ENCODE measurements around the gene ADAMTSL5.

ADAMTSL5 gene

DNA sequence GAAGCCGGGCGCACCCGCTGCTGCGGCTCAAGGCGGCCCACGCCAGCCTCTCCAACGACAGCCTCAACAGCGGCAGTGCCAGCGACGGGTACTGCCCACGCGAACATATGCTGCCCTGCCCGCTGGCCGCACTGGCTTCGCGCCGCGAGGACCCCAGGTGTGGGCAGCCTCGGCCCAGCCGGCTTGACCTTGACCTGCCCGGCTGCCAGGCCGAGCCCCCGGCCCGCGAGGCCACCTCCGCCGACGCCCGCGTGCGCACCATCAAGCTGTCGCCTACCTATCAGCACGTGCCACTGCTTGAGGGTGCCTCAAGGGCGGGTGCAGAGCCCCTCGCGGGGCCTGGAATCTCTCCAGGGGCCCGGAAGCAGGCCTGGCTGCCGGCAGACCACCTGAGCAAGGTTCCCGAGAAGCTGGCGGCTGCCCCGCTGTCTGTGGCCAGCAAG lies 46.8 kb downstream of the ADAMTSL5 start:
- DNase-seq, result no peak

DNA sequence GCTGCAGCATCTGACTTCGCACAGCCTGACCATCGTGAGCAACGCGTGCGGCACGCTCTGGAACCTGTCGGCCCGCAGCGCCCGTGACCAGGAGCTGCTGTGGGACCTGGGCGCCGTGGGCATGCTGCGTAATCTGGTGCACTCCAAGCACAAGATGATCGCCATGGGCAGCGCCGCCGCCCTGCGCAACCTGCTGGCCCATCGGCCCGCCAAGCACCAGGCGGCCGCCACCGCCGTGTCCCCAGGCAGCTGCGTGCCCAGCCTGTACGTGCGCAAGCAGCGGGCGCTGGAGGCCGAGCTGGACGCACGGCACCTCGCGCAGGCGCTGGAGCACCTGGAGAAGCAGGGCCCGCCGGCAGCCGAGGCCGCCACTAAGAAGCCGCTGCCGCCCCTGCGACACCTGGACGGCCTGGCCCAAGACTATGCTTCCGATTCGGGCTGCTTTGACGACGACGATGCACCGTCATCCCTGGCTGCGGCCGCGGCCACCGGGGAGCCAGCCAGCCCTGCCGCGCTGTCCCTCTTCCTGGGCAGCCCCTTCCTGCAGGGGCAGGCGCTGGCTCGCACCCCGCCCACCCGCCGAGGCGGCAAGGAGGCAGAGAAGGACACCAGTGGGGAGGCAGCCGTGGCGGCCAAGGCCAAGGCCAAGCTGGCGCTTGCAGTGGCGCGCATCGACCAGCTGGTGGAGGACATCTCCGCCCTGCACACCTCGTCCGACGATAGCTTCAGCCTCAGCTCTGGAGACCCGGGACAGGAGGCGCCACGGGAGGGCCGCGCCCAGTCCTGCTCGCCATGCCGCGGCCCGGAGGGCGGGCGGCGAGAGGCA lies 47.4 kb downstream of the ADAMTSL5 start:
- DNase-seq, result peak; percentile 25 to 41

DNA sequence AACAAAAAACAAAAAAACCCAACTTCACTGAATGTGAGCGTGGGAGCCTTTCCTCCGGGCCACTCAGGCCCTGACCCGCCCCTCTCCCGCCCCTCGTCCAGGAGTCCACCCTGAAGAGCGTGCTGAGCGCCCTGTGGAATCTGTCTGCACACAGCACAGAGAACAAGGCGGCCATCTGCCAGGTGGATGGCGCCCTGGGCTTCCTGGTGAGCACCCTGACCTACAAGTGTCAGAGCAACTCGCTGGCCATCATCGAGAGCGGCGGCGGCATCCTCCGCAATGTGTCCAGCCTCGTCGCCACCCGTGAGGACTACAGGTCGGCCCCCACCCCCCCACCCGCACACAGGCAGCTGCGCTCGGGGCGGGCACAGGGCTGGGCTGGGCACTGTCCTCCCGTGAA lies 51.0 kb downstream of the ADAMTSL5 start:
- DNase-seq, result no peak

DNA sequence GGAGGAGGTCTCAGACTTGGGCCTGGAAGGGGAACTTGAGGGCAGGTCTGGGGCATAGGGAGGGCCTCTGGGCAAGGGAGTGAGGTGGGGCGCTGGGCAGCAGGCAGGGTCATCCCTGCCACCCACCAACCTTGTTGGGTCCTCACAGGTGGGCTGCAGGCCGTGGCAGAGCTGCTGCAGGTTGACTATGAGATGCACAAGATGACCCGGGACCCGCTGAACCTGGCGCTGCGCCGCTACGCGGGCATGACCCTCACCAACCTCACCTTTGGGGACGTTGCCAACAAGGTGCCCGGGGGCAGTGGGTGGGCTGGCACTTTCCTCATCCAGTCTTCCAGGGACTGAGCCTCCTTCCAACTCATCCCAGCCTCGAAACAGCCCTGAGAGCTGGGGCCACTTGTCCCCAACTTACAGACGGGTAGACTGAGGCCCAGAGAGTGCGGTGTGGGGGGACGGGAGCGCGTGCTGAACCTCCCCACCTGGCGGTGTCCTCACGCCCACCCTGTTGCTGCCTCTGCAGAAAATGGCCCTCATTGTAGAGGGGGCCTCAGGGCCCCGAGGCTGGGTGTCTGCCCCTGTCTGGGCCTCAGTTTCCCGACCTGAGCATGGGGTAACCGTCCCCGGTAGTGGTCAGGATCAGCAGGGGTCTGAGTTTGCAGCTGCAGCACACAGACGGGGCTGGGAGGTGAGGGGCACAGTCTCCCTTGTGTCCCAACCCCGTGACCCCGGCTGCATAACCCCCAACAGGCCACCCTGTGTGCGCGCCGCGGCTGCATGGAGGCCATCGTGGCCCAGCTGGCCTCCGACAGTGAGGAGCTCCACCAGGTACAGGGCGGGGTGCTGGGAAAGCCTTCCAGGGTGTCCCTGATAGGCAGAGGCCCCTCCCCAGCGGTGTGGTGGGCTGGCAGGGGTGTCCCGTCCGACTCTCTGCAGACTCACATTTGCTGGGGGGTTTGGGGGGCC lies 52.5 kb downstream of the ADAMTSL5 start:
- no peak for DNase-seq

DNA sequence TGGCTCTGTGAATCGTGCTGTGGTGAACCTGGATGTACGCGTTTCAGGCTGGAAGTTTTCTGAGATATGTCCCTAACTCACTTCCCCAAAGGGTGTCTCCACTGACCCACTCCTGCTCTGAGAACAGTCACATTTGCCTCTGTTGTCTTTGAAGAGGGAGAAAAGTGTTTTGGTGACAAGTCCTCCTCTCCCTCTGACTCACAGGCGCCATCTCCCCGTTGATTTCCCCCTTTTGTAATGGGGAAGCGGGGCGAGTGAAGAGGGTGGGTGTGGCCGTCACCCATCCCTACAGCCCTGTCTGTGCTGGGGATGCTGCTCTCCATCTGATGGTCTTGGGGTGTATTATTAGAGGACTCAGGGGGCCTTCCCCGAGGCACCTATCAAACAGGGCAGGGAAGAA lies 53.3 kb downstream of the ADAMTSL5 start:
- peak; percentile 76 to 80 for DNase-seq

DNA sequence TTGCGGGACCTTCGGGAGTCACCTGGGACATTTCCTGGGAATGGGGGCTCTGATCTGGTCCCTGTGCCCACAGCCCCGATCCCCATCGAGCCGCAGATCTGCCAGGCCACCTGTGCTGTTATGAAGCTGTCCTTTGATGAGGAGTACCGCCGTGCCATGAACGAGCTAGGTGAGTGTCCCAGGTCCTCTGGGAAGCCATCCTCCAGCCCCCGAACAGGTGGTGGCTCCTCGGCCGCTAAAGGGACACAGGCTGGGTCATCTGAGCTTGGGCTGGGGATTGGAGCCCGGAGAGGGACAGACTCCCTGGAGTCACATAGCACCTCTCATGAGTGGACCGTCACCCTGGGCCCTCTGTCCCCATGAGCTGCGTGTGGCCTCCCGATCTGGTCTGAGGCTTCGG lies 54.9 kb downstream of the ADAMTSL5 start:
- DNase-seq, result no peak

DNA sequence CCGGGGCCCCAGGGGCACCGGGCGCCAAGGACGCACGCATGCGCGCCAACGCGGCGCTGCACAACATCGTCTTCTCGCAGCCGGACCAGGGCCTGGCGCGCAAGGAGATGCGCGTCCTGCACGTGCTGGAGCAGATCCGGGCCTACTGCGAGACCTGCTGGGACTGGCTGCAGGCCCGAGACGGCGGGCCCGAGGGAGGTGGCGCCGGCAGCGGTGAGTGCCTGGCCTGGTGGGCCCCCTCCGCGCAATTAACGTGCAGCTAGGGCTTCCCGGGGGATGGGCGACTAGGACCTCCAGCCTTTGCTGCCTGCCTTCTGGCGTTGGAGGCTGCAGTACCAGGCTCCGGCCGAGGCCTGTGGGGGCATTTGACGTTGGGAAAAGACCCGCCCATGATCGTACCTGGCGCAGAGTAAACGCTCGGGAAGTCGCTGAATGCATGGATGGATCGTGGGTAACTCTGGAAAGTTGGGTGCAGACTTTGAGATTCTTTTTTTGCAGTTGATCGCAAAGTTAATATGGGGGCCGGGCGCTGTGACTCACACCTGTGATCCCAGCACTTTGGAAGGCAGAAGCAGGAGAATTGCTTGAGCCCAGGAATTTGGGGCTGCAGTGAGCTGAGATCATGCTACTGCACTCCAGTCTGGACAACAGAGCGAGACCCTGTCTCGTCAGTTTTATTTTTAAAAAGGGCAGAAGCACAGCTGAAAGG lies 55.6 kb downstream of the ADAMTSL5 start:
- DNase-seq, result no peak

DNA sequence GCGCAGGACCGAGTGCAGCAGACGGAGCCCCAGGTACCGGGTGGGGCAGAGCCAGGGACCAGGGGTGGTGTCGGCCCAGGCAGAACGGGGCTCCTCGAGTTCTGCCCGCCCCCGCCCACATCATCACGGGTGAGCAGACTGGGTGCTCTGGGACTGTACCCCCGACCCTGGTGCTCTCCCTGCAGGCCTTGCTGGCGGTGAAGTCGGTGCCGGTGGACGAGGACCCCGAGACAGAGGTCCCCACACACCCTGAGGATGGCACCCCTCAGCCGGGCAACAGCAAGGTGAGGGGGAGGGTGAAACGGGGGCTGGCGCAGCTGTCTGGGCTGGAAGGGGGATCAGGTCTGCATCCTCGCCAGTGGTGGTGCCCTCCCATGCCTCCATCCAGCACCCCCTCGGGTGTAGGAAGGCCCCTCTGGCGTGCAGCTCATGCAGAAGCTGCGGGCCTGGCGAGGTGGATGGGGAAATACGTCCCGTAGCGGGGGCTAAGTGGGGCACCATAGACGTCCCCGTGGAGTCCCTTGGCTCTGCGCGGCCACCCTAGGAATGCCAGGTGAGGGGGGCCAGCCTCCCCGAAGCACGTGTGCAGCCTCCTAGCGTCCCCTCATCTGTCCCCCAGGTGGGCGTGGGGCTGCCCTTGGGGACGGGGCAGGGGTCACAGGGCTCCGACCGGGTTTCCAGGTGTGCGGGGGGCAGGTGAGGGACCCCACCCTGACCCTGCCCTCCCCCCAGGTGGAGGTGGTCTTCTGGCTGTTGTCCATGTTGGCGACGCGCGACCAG lies 56.5 kb downstream of the ADAMTSL5 start:
- no peak for DNase-seq

DNA sequence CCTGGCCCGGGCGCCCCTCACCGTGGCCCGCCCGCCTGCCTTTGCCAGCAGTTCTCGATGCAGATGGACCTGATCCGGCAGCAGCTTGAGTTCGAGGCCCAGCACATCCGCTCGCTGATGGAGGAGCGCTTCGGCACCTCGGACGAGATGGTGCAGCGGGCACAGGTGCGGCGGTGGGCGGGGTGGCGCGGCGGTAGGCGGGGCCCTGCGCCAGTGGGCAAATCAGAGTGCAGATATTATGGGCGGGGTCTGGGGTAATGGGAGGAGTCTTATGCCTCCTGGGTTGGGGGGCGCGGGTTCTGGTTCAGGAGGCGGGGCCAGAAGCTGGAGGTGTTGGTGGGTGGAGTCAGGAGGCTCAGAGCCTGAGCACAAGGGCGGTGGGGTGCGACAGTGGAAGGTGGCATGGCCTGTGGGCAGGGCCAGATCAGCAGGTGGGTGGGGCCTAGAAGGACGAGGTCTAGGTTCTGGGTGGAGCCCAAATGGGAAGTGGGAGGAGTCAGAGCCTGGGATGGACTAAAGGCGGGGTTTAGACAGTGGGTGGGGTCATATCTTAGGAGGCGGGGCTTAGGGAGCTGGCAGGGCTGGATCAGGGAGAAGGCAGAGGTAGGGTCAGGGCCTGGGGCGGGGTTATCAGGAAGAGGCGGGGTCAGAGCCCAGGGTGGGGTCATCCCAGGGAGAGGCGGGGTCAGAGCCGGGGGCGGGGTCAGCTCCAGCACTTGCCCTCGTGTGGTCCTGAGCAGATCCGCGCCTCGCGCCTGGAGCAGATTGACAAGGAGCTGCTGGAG lies 57.3 kb downstream of the ADAMTSL5 start:
- peak; percentile 59 to 78 for DNase-seq

Data from inflammatory macrophage (primary cell).